SU-DHL-6 (cell line): ENCODE data around the gene TMEM9B.
"Not testable (repeated sequence)": the region's sequence is repeated elsewhere in the genome, so short reads cannot be mapped to it uniquely, and the experiment has no call there.

Experiments used
- H2AFZ ChIP-seq: fragments of 200-600 bp; sonication (generic); 2 replicates; pipeline ENCODE4 v1.6.1; 2014; ENCODE audit warnings: low read depth, mild to moderate bottlenecking, moderate library complexity, mixed read lengths, antibody characterized with exemption, low read length; ENCODE audit not compliant: severe bottlenecking
- H3F3A ChIP-seq: fragments of 200-600 bp; shearing (Covaris generic); 2 replicates; pipeline ENCODE4 v1.6.0; 2016; ENCODE audit warnings: antibody characterized with exemption, mild to moderate bottlenecking; ENCODE audit not compliant: insufficient read depth
- H3K27ac ChIP-seq: fragments of 200-600 bp; sonication (generic); 2 replicates; pipeline ENCODE4 v1.5.1; 2016; ENCODE audit warnings: low read depth, mild to moderate bottlenecking, low read length, moderate library complexity, mixed read lengths
- H3K27me3 ChIP-seq: fragments of 200-600 bp; sonication (generic), shearing (Covaris generic); 2 replicates; pipeline ENCODE4 v1.6.0; 2014; ENCODE audit warnings: mild to moderate bottlenecking, low read length
- H3K36me3 ChIP-seq: fragments of 200-600 bp; sonication (generic); 2 replicates; pipeline ENCODE4 v1.6.1; 2014; ENCODE audit warnings: mild to moderate bottlenecking, low read length, mixed read lengths
- H3K4me2 ChIP-seq: fragments of 300-600, 200-600 bp; shearing (Covaris generic), sonication (generic); 2 replicates; pipeline ENCODE4 v1.6.0; 2014; ENCODE audit warnings: low read length, low read depth, mild to moderate bottlenecking; ENCODE audit not compliant: poor library complexity, severe bottlenecking
- H3K4me3 ChIP-seq: fragments of 200-600 bp; sonication (generic); 2 replicates; pipeline ENCODE4 v1.5.1; 2014; ENCODE audit warnings: antibody characterized with exemption, low read length, mild to moderate bottlenecking, mixed read lengths; ENCODE audit not compliant: insufficient read depth, poor library complexity, severe bottlenecking
- H3K79me2 ChIP-seq: fragments of 200-600 bp; sonication (generic); 2 replicates; pipeline ENCODE4 v1.6.1; 2014; ENCODE audit warnings: mild to moderate bottlenecking, low read length, moderate library complexity; ENCODE audit not compliant: insufficient read depth
- H3K9ac ChIP-seq: fragments of 200-600 bp; sonication (generic); 2 replicates; pipeline ENCODE4 v1.7.0; 2014; ENCODE audit warnings: mild to moderate bottlenecking, low read length
- H3K9me2 ChIP-seq: fragments of 200-600 bp; sonication (generic); replicated peaks from 2 replicates; pipeline ENCODE4 v1.6.1; 2014; ENCODE audit warnings: low read length; ENCODE audit not compliant: insufficient read depth
- H3K9me3 ChIP-seq: fragments of 200-600 bp; sonication (generic); 2 replicates; pipeline ENCODE4 v1.6.1; 2014; ENCODE audit warnings: low read length, mixed read lengths; ENCODE audit not compliant: insufficient read depth
- H4K20me1 ChIP-seq: fragments of 200-600 bp; sonication (generic); 2 replicates; pipeline ENCODE4 v1.6.1; 2014; ENCODE audit warnings: low read depth, mild to moderate bottlenecking, antibody characterized with exemption, low read length, moderate library complexity, mixed read lengths
- EZH2phosphoT487 ChIP-seq: fragments of 200-600 bp; sonication (generic), shearing (Covaris generic); conservative IDR thresholded peaks from 2 replicates; pipeline ENCODE4 v1.6.1; 2018; ENCODE audit warnings: mild to moderate bottlenecking, antibody characterized with exemption, low read length, moderate library complexity, mixed read lengths
- TF ChIP-seq, protein P1 (sequence below): fragments of 200-600 bp; sonication (generic); IDR thresholded peaks from one replicate; pipeline ENCODE4 v1.5.1; 2017; ENCODE audit warnings: antibody characterized with exemption, mild to moderate bottlenecking, low read length, moderate library complexity; ENCODE audit not compliant: insufficient read depth, poor library complexity, severe bottlenecking

The TMEM9B gene

DNA sequence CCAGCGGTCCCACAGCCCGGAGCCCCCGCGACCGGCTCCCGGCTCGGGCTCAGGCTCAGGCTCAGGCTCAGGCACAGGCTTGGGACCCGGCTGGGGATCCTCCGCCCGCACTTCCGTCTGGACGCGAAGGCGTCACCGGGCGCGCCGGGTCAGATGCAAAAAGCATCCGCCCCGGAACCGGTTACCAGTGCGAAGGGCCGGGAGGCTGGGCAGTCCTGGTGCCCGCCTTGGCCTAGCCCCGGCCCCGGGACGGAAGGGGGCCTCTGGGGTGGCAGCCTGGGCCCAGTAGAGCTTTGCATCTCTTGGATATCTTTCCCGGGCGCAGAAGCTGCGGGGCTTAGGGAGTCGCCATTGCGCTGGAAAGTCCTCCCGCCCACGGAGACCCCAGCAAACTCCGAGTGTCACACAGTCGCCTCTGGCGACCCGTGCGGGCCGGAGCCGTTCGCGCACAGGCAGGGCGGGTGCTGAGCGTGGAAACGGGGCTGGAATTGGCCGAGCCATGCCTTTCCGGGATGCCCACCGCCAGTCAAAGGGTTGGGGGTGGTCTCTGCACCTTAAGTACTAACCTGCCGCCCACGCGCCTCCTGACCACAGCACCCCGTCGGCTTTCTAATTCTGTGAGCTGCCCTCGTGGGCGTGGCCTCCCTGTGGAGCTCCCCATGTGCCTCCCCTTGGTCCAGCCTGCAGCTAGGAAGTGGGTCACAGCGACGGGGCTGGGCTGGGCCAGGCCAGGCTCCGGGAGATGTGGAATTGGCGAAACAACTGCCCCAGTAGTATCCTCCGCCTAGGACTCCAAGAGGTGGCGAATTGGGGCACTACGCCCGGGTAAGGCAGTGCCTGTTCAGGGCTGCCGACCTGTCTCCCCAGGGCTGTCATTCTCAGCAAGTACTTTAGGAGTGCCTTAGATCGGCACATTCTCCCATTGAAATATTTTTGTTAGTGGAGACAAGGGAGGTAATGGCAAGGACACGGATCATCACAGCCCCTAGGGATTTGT, at the start of gene TMEM9B:
TMEM9B (minus strand) TSS at position 119 of the 997 bp plus-strand sequence. CDS start 129 bp downstream, outside the sequence.
- peaks cover 44% of the 10 kb centered on the region for H3K79me2 ChIP-seq
- H4K20me1 ChIP-seq = no peaks in the 10 kb centered on the region
- peak within 1 kb of the TSS; percentile 81 for H3K9ac ChIP-seq
- H2AFZ ChIP-seq = peak within 1 kb of the TSS; percentile 65
- no peak for TF ChIP-seq EZH2phosphoT487
- TF ChIP-seq, protein P1, sequence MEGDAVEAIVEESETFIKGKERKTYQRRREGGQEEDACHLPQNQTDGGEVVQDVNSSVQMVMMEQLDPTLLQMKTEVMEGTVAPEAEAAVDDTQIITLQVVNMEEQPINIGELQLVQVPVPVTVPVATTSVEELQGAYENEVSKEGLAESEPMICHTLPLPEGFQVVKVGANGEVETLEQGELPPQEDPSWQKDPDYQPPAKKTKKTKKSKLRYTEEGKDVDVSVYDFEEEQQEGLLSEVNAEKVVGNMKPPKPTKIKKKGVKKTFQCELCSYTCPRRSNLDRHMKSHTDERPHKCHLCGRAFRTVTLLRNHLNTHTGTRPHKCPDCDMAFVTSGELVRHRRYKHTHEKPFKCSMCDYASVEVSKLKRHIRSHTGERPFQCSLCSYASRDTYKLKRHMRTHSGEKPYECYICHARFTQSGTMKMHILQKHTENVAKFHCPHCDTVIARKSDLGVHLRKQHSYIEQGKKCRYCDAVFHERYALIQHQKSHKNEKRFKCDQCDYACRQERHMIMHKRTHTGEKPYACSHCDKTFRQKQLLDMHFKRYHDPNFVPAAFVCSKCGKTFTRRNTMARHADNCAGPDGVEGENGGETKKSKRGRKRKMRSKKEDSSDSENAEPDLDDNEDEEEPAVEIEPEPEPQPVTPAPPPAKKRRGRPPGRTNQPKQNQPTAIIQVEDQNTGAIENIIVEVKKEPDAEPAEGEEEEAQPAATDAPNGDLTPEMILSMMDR = no peak
- peak within 1 kb of the TSS; percentile 71 for H3K27ac ChIP-seq
- H3F3A ChIP-seq = peaks cover 3% of the 10 kb centered on the region; the same call in 1 of the 2 replicates
- H3K36me3 ChIP-seq = no peaks in the 10 kb centered on the region
- no peaks in the 10 kb centered on the region for H3K9me2 ChIP-seq
- H3K4me2 ChIP-seq = peak within 1 kb of the TSS; percentile 72
- peak within 1 kb of the TSS; percentile 91 for H3K4me3 ChIP-seq
- no peaks in the 10 kb centered on the region for H3K27me3 ChIP-seq
- H3K9me3 ChIP-seq = no peaks in the 10 kb centered on the region

DNA sequence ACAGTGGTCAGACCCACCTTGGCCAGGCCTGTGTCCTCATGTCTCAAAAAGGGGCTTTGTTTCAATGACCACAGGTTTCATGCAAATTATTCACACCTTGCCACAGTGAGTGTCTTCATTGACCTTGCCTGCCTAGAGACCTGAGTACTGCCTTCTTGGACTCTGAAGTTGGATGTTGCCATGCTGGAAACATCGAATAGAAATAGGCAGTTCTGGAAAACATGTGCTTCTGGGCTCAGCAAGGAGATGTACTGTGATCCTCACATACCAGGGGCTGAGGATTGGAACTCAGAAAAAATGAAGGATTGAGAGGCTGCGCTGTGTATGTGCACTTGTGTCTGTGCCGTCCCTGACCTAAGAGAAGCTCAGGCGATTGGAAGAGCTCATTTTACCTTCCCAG, 49.1 kb upstream of the TMEM9B start:
- no peaks in the 10 kb centered on the region for H3K36me3 ChIP-seq
- H3F3A ChIP-seq = no peaks in the 10 kb centered on the region
- no peak overlapping the region for H3K4me2 ChIP-seq
- H3K4me3 ChIP-seq = no peak overlapping the region
- no peak overlapping the region for H3K27ac ChIP-seq
- no peaks in the 10 kb centered on the region for H3K79me2 ChIP-seq
- no peaks in the 10 kb centered on the region for H4K20me1 ChIP-seq
- no peaks in the 10 kb centered on the region for H3K27me3 ChIP-seq
- H3K9me2 ChIP-seq = no peaks in the 10 kb centered on the region
- no peaks in the 10 kb centered on the region for H3K9me3 ChIP-seq
- no peak for TF ChIP-seq EZH2phosphoT487
- TF ChIP-seq, protein P1 = no peak
- no peak overlapping the region for H2AFZ ChIP-seq
- no peak overlapping the region for H3K9ac ChIP-seq

DNA sequence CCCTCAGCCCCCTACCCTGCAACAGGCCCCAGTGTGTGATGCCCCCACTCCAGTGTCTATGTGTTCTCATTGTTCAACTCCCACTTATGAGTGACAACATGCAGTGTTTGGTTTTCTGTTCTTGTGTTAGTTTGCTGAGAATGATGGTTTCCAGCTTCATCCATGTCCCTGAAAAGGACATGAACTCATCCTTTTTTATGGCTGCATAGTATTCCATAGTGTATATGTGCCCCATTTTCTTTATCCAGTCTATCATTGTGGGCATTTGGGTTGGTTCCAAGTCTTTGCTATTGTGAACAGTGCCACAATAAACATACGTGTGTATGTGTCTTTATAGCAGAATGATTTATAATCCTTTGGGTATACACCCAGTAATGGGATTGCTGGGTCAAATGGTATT, 45.3 kb upstream of the TMEM9B start:
- not testable (repeated sequence) for H3K27ac ChIP-seq, H3K4me2 ChIP-seq, H3K9me2 ChIP-seq, H2AFZ ChIP-seq, H3K36me3 ChIP-seq, H3K27me3 ChIP-seq, H3F3A ChIP-seq, H3K79me2 ChIP-seq, H4K20me1 ChIP-seq, H3K4me3 ChIP-seq, H3K9me3 ChIP-seq, H3K9ac ChIP-seq

DNA sequence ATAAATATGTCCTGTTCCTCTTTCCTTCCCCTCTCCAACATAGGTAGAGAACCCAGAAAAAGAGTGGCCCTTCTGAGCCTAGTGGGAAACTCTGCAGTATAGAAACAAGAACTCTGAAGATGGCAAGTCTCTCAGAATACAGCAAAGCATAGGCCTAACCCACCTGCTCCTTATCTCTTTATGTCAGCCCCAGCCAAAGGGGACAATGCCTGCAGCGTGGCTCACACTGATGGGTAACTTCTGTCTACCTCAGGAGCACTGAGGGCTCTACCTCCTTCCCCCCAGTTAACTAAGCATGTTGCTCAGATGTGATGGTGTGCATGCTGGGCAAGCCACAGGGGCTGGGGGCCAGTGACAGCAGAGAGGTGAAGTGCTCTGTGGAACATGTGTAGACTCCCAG, 44.4 kb upstream of the TMEM9B start:
- Histone ChIP-seq H3K9ac (no peak overlapping the region), H3F3A (no peaks in the 10 kb centered on the region), H3K4me3 (no peak overlapping the region), H3K79me2 (no peaks in the 10 kb centered on the region), H3K36me3 (no peaks in the 10 kb centered on the region), H3K9me2 (no peaks in the 10 kb centered on the region), H3K27ac (no peak overlapping the region), H4K20me1 (no peaks in the 10 kb centered on the region), H3K4me2 (no peak overlapping the region), H3K27me3 (no peaks in the 10 kb centered on the region), H2AFZ (no peak overlapping the region), H3K9me3 (no peaks in the 10 kb centered on the region)
- no peak for TF ChIP-seq EZH2phosphoT487
